ENCODE results near the gene ZBTB7C. TPM values are rescaled to one million over a fixed set of nuclear protein-coding genes. Genes with fewer than 3 reads are reported as not detected.
A peak's percentile ranks its signal among the peaks of the same experiment; 100 is the strongest.
"Not testable (repeated sequence)": the region's sequence is repeated elsewhere in the genome, so short reads cannot be mapped to it uniquely, and the experiment has no call there.

Gene ZBTB7C
- total and polyA plus RNA-seq, 2 of the 8 experiments (the other 6 are each of a cell fraction or from before 2014, with no cell fraction given), result 0.15 to 0.45 TPM

- no peak for TF ChIP-seq PHF8 (conservative IDR thresholded peaks at IDR 0.05; ENCODE audit: low read depth, low read length)
These were observed 124.4 kb downstream of the ZBTB7C start (continued) for GRCh38 chr18:48284743-48285142.

GRCh38 chr18:48284011-48284410 lies 125.2 kb downstream of the ZBTB7C start:
- POLR2A ChIA-PET (ENCODE audit: partially characterized antibody); H3K4me2 ChIP-seq (ENCODE audit: insufficient read depth in 1 of 2, low read depth in 2 of 2, low read length in 2 of 2); H2AK5ac ChIP-seq (ENCODE audit: low read depth, low read length); H2BK15ac ChIP-seq (ENCODE audit: low read length); H3K79me2 ChIP-seq (ENCODE audit: control insufficient read depth in 1 of 2, insufficient read depth in 2 of 2, low read length in 2 of 2); H4K20me1 ChIP-seq (replicated peaks in 1 of 2; ENCODE audit: control insufficient read depth in 1 of 2, insufficient read depth in 2 of 2, low read length in 2 of 2); H2BK120ac ChIP-seq (replicated peaks; ENCODE audit: low read depth, low read length); H3K27me3 ChIP-seq (replicated peaks in 1 of 4; ENCODE audit: control insufficient read depth in 3 of 4, extremely low read depth in 1 of 4, insufficient read depth in 3 of 4, low read length in 3 of 4); H3K9ac ChIP-seq (replicated peaks in 1 of 4; ENCODE audit: extremely low read depth in 1 of 4, low read depth in 3 of 4, low read length in 3 of 4); H4K8ac ChIP-seq (ENCODE audit: extremely low read depth, insufficient read depth, low read length); H3K79me1 ChIP-seq (ENCODE audit: low read depth, low read length); H3K9me3 ChIP-seq (ENCODE audit: insufficient read depth in 2 of 2, low read depth in 1 of 2, low read length in 1 of 2); H3K56ac ChIP-seq (replicated peaks; ENCODE audit: insufficient read length, low read depth, low read length); H2BK5ac ChIP-seq (ENCODE audit: low read depth, low read length); H3K23me2 ChIP-seq (ENCODE audit: low read depth, low read length); H4K5ac ChIP-seq (ENCODE audit: insufficient read length, low read depth, low read length); FAIRE-seq; H3K36me3 ChIP-seq (ENCODE audit: control insufficient read depth in 2 of 4, insufficient read depth in 4 of 4, low read length in 3 of 4); H3K23ac ChIP-seq (ENCODE audit: insufficient read length); H3K4me3 ChIP-seq (ENCODE audit: extremely low read depth in 1 of 4, insufficient read depth in 2 of 4, low read depth in 3 of 4, low read length in 4 of 4); H2AFZ ChIP-seq (ENCODE audit: low read length); H3K4me1 ChIP-seq (replicated peaks in 1 of 4; ENCODE audit: control insufficient read depth in 3 of 4, insufficient read depth in 4 of 4, low read length in 3 of 4); H3K14ac ChIP-seq (ENCODE audit: insufficient read length); H3K4ac ChIP-seq (replicated peaks; ENCODE audit: insufficient read length, low read depth, low read length); H2BK20ac ChIP-seq (ENCODE audit: low read length); H2BK12ac ChIP-seq (ENCODE audit: low read depth, low read length); H3K27ac ChIP-seq (ENCODE audit: low read depth, low read length); H3K18ac ChIP-seq (ENCODE audit: extremely low read depth, low read length); H4K91ac ChIP-seq (replicated peaks; ENCODE audit: insufficient read length, low read length): not testable (repeated sequence)
- DNase-seq (ENCODE audit: low read depth in 1 of 2, low spot score in 2 of 2), result peak in 1 of 2 experiments; percentile 32
- CTCF ChIA-PET (ENCODE audit: partially characterized antibody), result interaction anchor here (0.6 kb wide), 1 partner anchor 18 kb away, joined by 3 read pairs; no protein-coding TSS in a partner anchor
- WGBS, 2 experiments (ENCODE audit: extremely low coverage in 1 of 2, insufficient coverage in 1 of 2, insufficient read length in 1 of 2, insufficient replicate concordance in 2 of 2, low coverage in 1 of 2, low lambda C conversion rate in 2 of 2, missing lambda C conversion rate in 1 of 2), result 88% methylated on average over 5 of the region's 5 CpGs; no CpG with 5 or more reads in 1 of the 2 experiments

DNA sequence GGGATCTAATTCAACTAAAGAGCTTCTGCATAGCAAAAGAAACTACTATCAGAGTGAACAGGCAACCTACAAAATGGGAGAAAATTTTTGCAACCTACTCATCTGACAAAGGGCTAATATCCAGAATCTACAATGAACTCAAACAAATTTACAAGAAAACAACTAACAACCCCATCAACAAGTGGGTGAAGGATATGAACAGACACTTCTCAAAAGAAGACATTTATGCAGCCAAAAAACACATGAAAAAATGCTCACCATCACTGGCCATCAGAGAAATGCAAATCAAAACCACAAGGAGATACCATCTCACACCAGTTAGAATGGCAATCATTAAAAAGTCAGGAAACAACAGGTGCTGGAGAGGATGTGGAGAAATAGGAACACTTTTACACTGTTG lies 127.7 kb downstream of the ZBTB7C start:
- H3K23ac ChIP-seq (ENCODE audit: insufficient read length); H3K56ac ChIP-seq (replicated peaks; ENCODE audit: insufficient read length, low read depth, low read length); H3K4ac ChIP-seq (replicated peaks; ENCODE audit: insufficient read length, low read depth, low read length); H2BK20ac ChIP-seq (ENCODE audit: low read length); H2AFZ ChIP-seq (ENCODE audit: low read length); H2BK5ac ChIP-seq (ENCODE audit: low read depth, low read length); H2BK15ac ChIP-seq (ENCODE audit: low read length); H3K27ac ChIP-seq (ENCODE audit: low read depth, low read length); H2BK120ac ChIP-seq (replicated peaks; ENCODE audit: low read depth, low read length); H4K8ac ChIP-seq (ENCODE audit: extremely low read depth, insufficient read depth, low read length); H2AK5ac ChIP-seq (ENCODE audit: low read depth, low read length); H3K18ac ChIP-seq (ENCODE audit: extremely low read depth, low read length); H3K9me3 ChIP-seq (ENCODE audit: insufficient read depth in 2 of 2, low read depth in 1 of 2, low read length in 1 of 2); CTCF ChIA-PET (ENCODE audit: partially characterized antibody); H3K14ac ChIP-seq (ENCODE audit: insufficient read length); H3K79me1 ChIP-seq (ENCODE audit: low read depth, low read length); DNase-seq (ENCODE audit: low read depth in 1 of 2, low spot score in 2 of 2); H4K20me1 ChIP-seq (replicated peaks in 1 of 2; ENCODE audit: control insufficient read depth in 1 of 2, insufficient read depth in 2 of 2, low read length in 2 of 2); H3K9ac ChIP-seq (replicated peaks in 1 of 4; ENCODE audit: extremely low read depth in 1 of 4, low read depth in 3 of 4, low read length in 3 of 4); H3K4me2 ChIP-seq (ENCODE audit: insufficient read depth in 1 of 2, low read depth in 2 of 2, low read length in 2 of 2); H3K4me1 ChIP-seq (replicated peaks in 1 of 4; ENCODE audit: control insufficient read depth in 3 of 4, insufficient read depth in 4 of 4, low read length in 3 of 4); H3K4me3 ChIP-seq (ENCODE audit: extremely low read depth in 1 of 4, insufficient read depth in 2 of 4, low read depth in 3 of 4, low read length in 4 of 4); POLR2A ChIA-PET (ENCODE audit: partially characterized antibody); H4K91ac ChIP-seq (replicated peaks; ENCODE audit: insufficient read length, low read length); H3K27me3 ChIP-seq (replicated peaks in 1 of 4; ENCODE audit: control insufficient read depth in 3 of 4, extremely low read depth in 1 of 4, insufficient read depth in 3 of 4, low read length in 3 of 4); FAIRE-seq; H2BK12ac ChIP-seq (ENCODE audit: low read depth, low read length); H3K79me2 ChIP-seq (ENCODE audit: control insufficient read depth in 1 of 2, insufficient read depth in 2 of 2, low read length in 2 of 2); H3K36me3 ChIP-seq (ENCODE audit: control insufficient read depth in 2 of 4, insufficient read depth in 4 of 4, low read length in 3 of 4); H3K23me2 ChIP-seq (ENCODE audit: low read depth, low read length); H4K5ac ChIP-seq (ENCODE audit: insufficient read length, low read depth, low read length): not testable (repeated sequence)
